ENCODE data around the gene BCAS3.

DNA sequence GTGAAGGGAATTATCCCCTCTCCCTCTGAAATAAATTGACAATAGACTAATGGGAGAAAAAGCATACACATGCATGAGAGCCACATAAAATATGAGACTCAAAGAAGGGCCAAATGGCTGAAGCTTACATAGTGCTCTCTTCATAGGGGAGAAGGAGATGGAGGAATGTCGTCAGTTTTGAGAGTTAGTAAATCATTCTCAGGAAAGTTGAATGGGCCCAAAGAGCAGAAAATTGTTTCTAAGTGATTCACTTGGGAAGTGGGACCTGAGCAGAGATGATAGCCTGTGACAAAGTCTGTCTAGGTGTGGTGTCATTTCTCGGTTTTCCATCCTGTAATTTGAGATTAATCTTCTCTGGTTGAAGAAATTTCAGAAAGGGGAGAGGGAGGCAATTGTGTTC is 35.0 kb downstream of the BCAS3 start:
- TF ChIP-seq GATA2 (IDR thresholded peaks at IDR 0.05; ENCODE audit: low read depth, low read length): no peak
- TF ChIP-seq GATA3 (IDR thresholded peaks at IDR 0.05; ENCODE audit: low read depth, low read length): no peak

Data from SH-SY5Y (cell line).